PC-3 (cell line): Measurements from ENCODE around the gene CACNA1B.

Experiments used
- CTCF ChIP-seq: fragments of 300-600 bp; sonication (generic); conservative IDR thresholded peaks from 2 replicates; pipeline ENCODE4 v1.5.1; 2017; ENCODE audit warnings: antibody characterized with exemption, low read depth, mild to moderate bottlenecking, low read length
- EZH2 ChIP-seq: fragments of 300-600 bp; sonication (generic); IDR thresholded peaks from one replicate; pipeline ENCODE4 v1.6.1; 2017; ENCODE audit warnings: antibody characterized with exemption, mild to moderate bottlenecking, low read length; ENCODE audit not compliant: unreplicated experiment
- EZH2phosphoT487 ChIP-seq: fragments of 300-600 bp; sonication (generic); IDR thresholded peaks from 2 replicates; pipeline ENCODE4 v1.6.1; 2018; ENCODE audit warnings: mild to moderate bottlenecking, antibody characterized with exemption, low read length, borderline replicate concordance

GRCh38 chr9:137919095-137919465, 41.5 kb downstream of the CACNA1B start:
- no peak for TF ChIP-seq EZH2
- no peak for TF ChIP-seq CTCF
- TF ChIP-seq EZH2phosphoT487, result no peak
